Hepatocyte (in vitro differentiated cells): ENCODE results near the gene SSTR1.

Experiments used
- EZH2 ChIP-seq: fragments of 200-600 bp; sonication (generic); IDR thresholded peaks from 2 replicates; pipeline ENCODE4 v1.6.1; 2016; ENCODE audit warnings: antibody characterized with exemption, mild to moderate bottlenecking, borderline replicate concordance
- TF ChIP-seq, protein P1 (sequence below): fragments of 200-600 bp; sonication (generic); IDR thresholded peaks from 2 replicates; pipeline ENCODE4 v1.5.1; 2016; ENCODE audit warnings: antibody characterized with exemption, mild to moderate bottlenecking; ENCODE audit not compliant: poor library complexity

DNA sequence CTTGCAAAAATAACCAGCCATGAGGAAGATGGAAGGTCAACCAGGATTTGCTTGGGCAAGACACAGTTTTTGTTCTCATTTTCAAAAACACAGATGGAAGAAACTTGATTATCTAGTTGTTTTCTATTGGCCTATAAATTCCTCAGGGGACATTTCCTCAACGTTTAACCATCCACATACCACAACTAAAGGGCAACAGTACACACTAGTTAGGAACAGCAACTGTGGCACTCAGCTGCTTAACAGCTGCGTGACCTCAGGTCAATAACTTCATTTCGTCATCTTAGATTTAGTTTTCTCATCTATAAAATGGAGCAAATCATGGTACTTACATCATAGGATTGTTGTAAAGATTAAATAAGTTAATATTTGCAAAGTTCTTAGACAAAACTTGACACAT lies 18.7 kb downstream of the SSTR1 start:
- TF ChIP-seq, protein P1, sequence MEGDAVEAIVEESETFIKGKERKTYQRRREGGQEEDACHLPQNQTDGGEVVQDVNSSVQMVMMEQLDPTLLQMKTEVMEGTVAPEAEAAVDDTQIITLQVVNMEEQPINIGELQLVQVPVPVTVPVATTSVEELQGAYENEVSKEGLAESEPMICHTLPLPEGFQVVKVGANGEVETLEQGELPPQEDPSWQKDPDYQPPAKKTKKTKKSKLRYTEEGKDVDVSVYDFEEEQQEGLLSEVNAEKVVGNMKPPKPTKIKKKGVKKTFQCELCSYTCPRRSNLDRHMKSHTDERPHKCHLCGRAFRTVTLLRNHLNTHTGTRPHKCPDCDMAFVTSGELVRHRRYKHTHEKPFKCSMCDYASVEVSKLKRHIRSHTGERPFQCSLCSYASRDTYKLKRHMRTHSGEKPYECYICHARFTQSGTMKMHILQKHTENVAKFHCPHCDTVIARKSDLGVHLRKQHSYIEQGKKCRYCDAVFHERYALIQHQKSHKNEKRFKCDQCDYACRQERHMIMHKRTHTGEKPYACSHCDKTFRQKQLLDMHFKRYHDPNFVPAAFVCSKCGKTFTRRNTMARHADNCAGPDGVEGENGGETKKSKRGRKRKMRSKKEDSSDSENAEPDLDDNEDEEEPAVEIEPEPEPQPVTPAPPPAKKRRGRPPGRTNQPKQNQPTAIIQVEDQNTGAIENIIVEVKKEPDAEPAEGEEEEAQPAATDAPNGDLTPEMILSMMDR = no peak
- TF ChIP-seq EZH2 = no peak
